WTC11 (cell line): Measurements from ENCODE around the gene BET1.

Experiments
- AFF4 ChIP-seq: sonication (generic); formaldehyde crosslinking; IDR thresholded peaks from 2 replicates; pipeline ENCODE4 v1.8.1; 2023; ENCODE audit warnings: mild to moderate bottlenecking, missing genetic modification reagents, borderline replicate concordance
- CTCF ChIP-seq: fragments of 200-600 bp; IDR thresholded peaks from 2 replicates; pipeline ENCODE4 v1.8.0; 2022; ENCODE audit warnings: antibody characterized with exemption
- ESRRA ChIP-seq: sonication (generic); formaldehyde crosslinking; IDR thresholded peaks from 2 replicates; pipeline ENCODE4 v1.8.1; 2022; ENCODE audit warnings: mild to moderate bottlenecking, missing genetic modification reagents, borderline replicate concordance
- IRF1 ChIP-seq: sonication (generic); formaldehyde crosslinking; IDR thresholded peaks from 2 replicates; pipeline ENCODE4 v1.8.0; 2023; ENCODE audit warnings: missing genetic modification reagents
- NFE2L1 ChIP-seq: sonication (generic); formaldehyde crosslinking; IDR thresholded peaks from 2 replicates; pipeline ENCODE4 v1.8.1; 2023; ENCODE audit warnings: missing genetic modification reagents
- SMAD4 ChIP-seq: sonication (generic); formaldehyde crosslinking; IDR thresholded peaks from 2 replicates; pipeline ENCODE4 v1.8.0; 2022; ENCODE audit warnings: mild to moderate bottlenecking, missing genetic modification reagents
- ZBTB43 ChIP-seq: sonication (generic); formaldehyde crosslinking; IDR thresholded peaks from 2 replicates; pipeline ENCODE4 v1.8.1; 2023; ENCODE audit warnings: mild to moderate bottlenecking, missing genetic modification reagents

- no peak for TF ChIP-seq SMAD4
- TF ChIP-seq AFF4: no peak
- no peak for TF ChIP-seq ZBTB43 (CRISPR knock-in tag)
- no peak for TF ChIP-seq NFE2L1
- no peak for TF ChIP-seq CTCF
- no peak for TF ChIP-seq IRF1 (CRISPR knock-in tag)
- no peak for TF ChIP-seq ESRRA (CRISPR knock-in tag)
Observed at GRCh38 chr7:94052398-94053180, 48.4 kb upstream of the BET1 start.
